Endothelial cell of umbilical vein (primary cell): ENCODE results near the gene MYOF. TPM values are rescaled to one million over a fixed set of nuclear protein-coding genes. Genes with fewer than 3 reads are reported as not detected.

ENCODE experiments used
- BruUV-seq: library from RNA; stranded (reverse); fragments of 400-500 nt; replicated peaks from 2 replicates; lab custom pipeline; 2021; lab: Mats Ljungman, UMichigan
- CTCF ChIA-PET: fragments of 300-600, 350-600 bp; sonication (Branson Sonifier 250); formaldehyde crosslinking; loops from one replicate; lab custom pipeline; 2021; ENCODE audit warnings: antibody characterized with exemption, inconsistent platforms; lab: Charles Lee
- POLR2A ChIA-PET: fragments of 300-600, 350-600 bp; sonication (Branson Sonifier 250); formaldehyde crosslinking; loops from one replicate; lab custom pipeline; 2021; ENCODE audit warnings: antibody characterized with exemption, inconsistent platforms; lab: Charles Lee
- DNase-seq: peaks from one replicate; pipeline ENCODE4 v3.0.0-alpha.2; 2011; ENCODE audit warnings: low read depth, low spot score
- FAIRE-seq: peaks from 2 replicates; lab custom pipeline; 2011; peaks lifted over from hg19 to GRCh38; lab: Jason Lieb, UNC
- H2AFZ ChIP-seq: 2 replicates; pipeline ENCODE4 v1.6.0; 2012; ENCODE audit warnings: low read depth, low read length, control low read depth, inconsistent platforms
- H3K27ac ChIP-seq: 2 replicates; pipeline ENCODE4 v1.5.1; 2011; ENCODE audit warnings: low read depth, mild to moderate bottlenecking, control low read depth, low read length, moderate library complexity; ENCODE audit not compliant: insufficient read depth
- H3K27me3 ChIP-seq, 2 experiments: 2 replicates each; pipeline versions ENCODE4 v1.6.0 to v1.6.1; 2011; ENCODE audit warnings: low read length in 2 of 2, mixed read lengths in 1 of 2; ENCODE audit not compliant: control insufficient read depth in 2 of 2, insufficient read depth in 2 of 2
- H3K36me3 ChIP-seq, 2 experiments: 2 replicates in 1 of 2; 3 replicates in 1 of 2; pipeline ENCODE4 v1.5.1; 2011; ENCODE audit warnings: low read length in 2 of 2, mild to moderate bottlenecking in 1 of 2, moderate library complexity in 1 of 2; ENCODE audit not compliant: control insufficient read depth in 2 of 2, insufficient read depth in 2 of 2; ENCODE audit errors: extremely low read depth in 1 of 2
- H3K4me1 ChIP-seq: 3 replicates; pipeline ENCODE4 v1.5.1; 2011; ENCODE audit warnings: mild to moderate bottlenecking, low read length; ENCODE audit not compliant: control insufficient read depth, insufficient read depth; ENCODE audit errors: extremely low read depth
- H3K4me2 ChIP-seq: 2 replicates; pipeline ENCODE4 v1.6.1; 2011; ENCODE audit warnings: low read length, control low read depth, mixed read lengths; ENCODE audit not compliant: insufficient read depth
- H3K4me3 ChIP-seq, 3 experiments: fragments of 200-600 bp in 1 of 3; sonication (generic), shearing (Covaris generic) in 1 of 3; replicated peaks in 1 of 3; 2 replicates each; pipeline ENCODE4 v1.5.1; 2011 to 2016; ENCODE audit warnings: control low read depth in 3 of 3, low read length in 3 of 3, mild to moderate bottlenecking in 2 of 3, inconsistent platforms in 1 of 3, low read depth in 1 of 3, moderate library complexity in 1 of 3; ENCODE audit not compliant: insufficient read depth in 1 of 3
- H3K79me2 ChIP-seq: 2 replicates; pipeline ENCODE4 v1.6.0; 2012; ENCODE audit warnings: low read length, inconsistent platforms; ENCODE audit not compliant: control insufficient read depth, insufficient read depth
- H3K9ac ChIP-seq: replicated peaks from 2 replicates; pipeline ENCODE3; 2011; ENCODE audit warnings: low read length, control low read depth; ENCODE audit not compliant: insufficient read depth; ENCODE audit errors: extremely low read depth
- H3K9me1 ChIP-seq: replicated peaks from 3 replicates; pipeline ENCODE4 v1.6.0; 2011; ENCODE audit warnings: mild to moderate bottlenecking, low read length; ENCODE audit not compliant: control insufficient read depth, insufficient read depth; ENCODE audit errors: extremely low read depth
- H3K9me3 ChIP-seq: replicated peaks from 2 replicates; pipeline ENCODE4 v1.5.1; 2012; ENCODE audit warnings: low read length, inconsistent platforms; ENCODE audit not compliant: control insufficient read depth, insufficient read depth
- H4K20me1 ChIP-seq: replicated peaks from 2 replicates; pipeline ENCODE3; 2011; ENCODE audit warnings: mild to moderate bottlenecking, low read length; ENCODE audit not compliant: control insufficient read depth, insufficient read depth; ENCODE audit errors: extremely low read depth
- CTCF ChIP-seq, 2 donors: IDR thresholded peaks; 1 replicate in 1 of 2; 2 replicates in 1 of 2; pipeline ENCODE4 v1.5.1; 2011; ENCODE audit warnings: low read length in 2 of 2, mild to moderate bottlenecking in 2 of 2, moderate library complexity in 2 of 2, control low read depth in 1 of 2, inconsistent platforms in 1 of 2, low read depth in 1 of 2; ENCODE audit not compliant: insufficient read depth in 1 of 2; ENCODE audit errors: extremely low read depth in 1 of 2
- EZH2 ChIP-seq: IDR thresholded peaks from 2 replicates; pipeline ENCODE4 v1.6.1; 2012; ENCODE audit warnings: borderline replicate concordance, low read depth, mild to moderate bottlenecking, moderate library complexity, low read length, inconsistent platforms; ENCODE audit not compliant: severe bottlenecking
- FOS ChIP-seq: IDR thresholded peaks from 2 replicates; pipeline ENCODE4 v1.6.1; 2011; ENCODE audit warnings: mild to moderate bottlenecking, low read length, moderate library complexity, borderline replicate concordance; ENCODE audit not compliant: insufficient read depth
- GATA2 ChIP-seq: IDR thresholded peaks from 2 replicates; pipeline ENCODE4 v1.7.0; 2011; ENCODE audit warnings: low read depth, mild to moderate bottlenecking, moderate library complexity, mixed read lengths, low read length; ENCODE audit not compliant: insufficient read length, insufficient read depth
- JUN ChIP-seq: IDR thresholded peaks from 2 replicates; pipeline ENCODE4 v1.6.1; 2011; ENCODE audit warnings: borderline replicate concordance, low read depth; ENCODE audit not compliant: insufficient read length, insufficient read depth
- MYC ChIP-seq: IDR thresholded peaks from one replicate; pipeline ENCODE4 v1.6.1; 2011; ENCODE audit warnings: mild to moderate bottlenecking, low read depth, low read length
- POLR2A ChIP-seq: IDR thresholded peaks from 2 replicates; pipeline ENCODE4 v1.6.1; 2012; ENCODE audit warnings: low read depth, mild to moderate bottlenecking, control low read depth, low read length
- POLR2AphosphoS5 ChIP-seq: IDR thresholded peaks from 2 replicates; pipeline ENCODE4 v1.6.1; 2012; ENCODE audit warnings: low read depth, mild to moderate bottlenecking, control low read depth, low read length, moderate library complexity; ENCODE audit not compliant: insufficient read depth
- dilution Hi-C: fragments of 300-500 bp; cut with MboI; formaldehyde crosslinking; loops from one replicate; pipeline ENCODE4 v1.15.0; 2019; ENCODE audit warnings: low sequenced_read_pairs; ENCODE audit not compliant: extremely low pct_ligation_motif_present
- intact Hi-C: fragments of 100-400 bp; cut with micrococcal nuclease; formaldehyde crosslinking; loops from one replicate; pipeline ENCODE4 v1.10.0; 2022
- polyA plus RNA-seq, 4 experiments: library from polyadenylated mRNA; depleted of rRNA in 3 of 4; stranded (reverse) in 3 of 4; unstranded in 1 of 4; fragments of >200 nt; gene quantifications; 2 replicates each; pipeline versions ENCODE4 v1.2.1 to v1.2.3, GENCODE V29; 2011 to 2012; ENCODE audit warnings: missing spikeins in 1 of 4
- total RNA-seq: library from RNA; stranded (reverse); gene quantifications from 2 replicates; pipeline ENCODE4 v1.2.3, GENCODE V29; 2021
- TF ChIP-seq, protein P1 (sequence below): IDR thresholded peaks from 2 replicates; pipeline ENCODE4 v1.6.1; 2011; ENCODE audit not compliant: insufficient read depth, insufficient read length

The MYOF gene
- total and polyA plus RNA-seq, 2 donors (not counting 3 experiments of a cell fraction or from before 2014, with no cell fraction given): 98.4 to 379 TPM

GRCh38 chr10:93416824-93417223 lies 65.3 kb downstream of the MYOF start:
- ChIA-PET POLR2A (no interaction called here), CTCF (interaction anchor here (1.0 to 4.6 kb wide), 4 partner anchors 22 to 66 kb away, joined by 3 to 17 read pairs (median 5); partner anchors contain the start of gene MYOF)
- peaks cover 41% of the 10 kb centered on the region for H3K4me1 ChIP-seq
- H3K27me3 ChIP-seq: no peaks in the 10 kb centered on the region
- no peak overlapping the region for H3K9ac ChIP-seq
- DNase-seq (no peak), FAIRE-seq (no peak)
- peaks cover 40% of the 10 kb centered on the region for H3K79me2 ChIP-seq
- no peak overlapping the region for H3K27ac ChIP-seq
- H3K9me3 ChIP-seq: no peaks in the 10 kb centered on the region
- no peak overlapping the region for H3K4me3 ChIP-seq
- H3K4me2 ChIP-seq: no peak overlapping the region
- BruUV-seq: no TSS peak
- H3K9me1 ChIP-seq: no peaks in the 10 kb centered on the region
- no peaks in the 10 kb centered on the region for H4K20me1 ChIP-seq
- TF ChIP-seq MYC (no peak), JUN (no peak), POLR2A (no peak), GATA2 (no peak), POLR2AphosphoS5 (no peak), FOS (no peak), CTCF (IDR thresholded peaks at IDR 0.05; ENCODE audit: extremely low read depth in 1 of 2, insufficient read depth in 1 of 2, low read depth in 1 of 2, low read length in 2 of 2) (no peak), EZH2 (no peak)
- TF ChIP-seq, protein P1, sequence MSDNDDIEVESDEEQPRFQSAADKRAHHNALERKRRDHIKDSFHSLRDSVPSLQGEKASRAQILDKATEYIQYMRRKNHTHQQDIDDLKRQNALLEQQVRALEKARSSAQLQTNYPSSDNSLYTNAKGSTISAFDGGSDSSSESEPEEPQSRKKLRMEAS: no peak
- dilution Hi-C loops (no loop called here), intact Hi-C loops (no loop called here)
- H2AFZ ChIP-seq: no peak overlapping the region
- H3K36me3 ChIP-seq: peaks cover 8 to 13% of the 10 kb centered on the region in 2 experiments
